Left hindlimb (tissue), 1 donor: ENCODE measurements around the gene TMBIM1.

Experiments
- DNase-seq: peaks from one replicate; pipeline ENCODE4 v3.0.0-alpha.2; 2018

TMBIM1 gene

DNA sequence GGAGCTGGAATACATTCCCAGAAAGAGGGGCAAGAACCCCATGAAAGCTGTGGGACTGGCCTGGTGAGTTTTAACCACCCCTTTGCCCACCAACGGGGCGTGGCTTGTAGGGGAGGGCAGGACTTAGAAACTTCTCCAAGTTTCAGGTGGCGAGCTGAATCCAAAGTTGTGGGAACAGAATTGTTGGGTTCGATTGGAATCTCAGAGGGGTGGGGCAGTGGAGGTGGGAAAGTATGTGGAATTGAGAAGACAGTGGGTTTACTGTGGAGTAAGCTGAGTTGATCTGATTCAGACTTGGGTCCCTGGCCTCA is 20.9 kb downstream of the TMBIM1 start:
- DNase-seq, result no peak

DNA sequence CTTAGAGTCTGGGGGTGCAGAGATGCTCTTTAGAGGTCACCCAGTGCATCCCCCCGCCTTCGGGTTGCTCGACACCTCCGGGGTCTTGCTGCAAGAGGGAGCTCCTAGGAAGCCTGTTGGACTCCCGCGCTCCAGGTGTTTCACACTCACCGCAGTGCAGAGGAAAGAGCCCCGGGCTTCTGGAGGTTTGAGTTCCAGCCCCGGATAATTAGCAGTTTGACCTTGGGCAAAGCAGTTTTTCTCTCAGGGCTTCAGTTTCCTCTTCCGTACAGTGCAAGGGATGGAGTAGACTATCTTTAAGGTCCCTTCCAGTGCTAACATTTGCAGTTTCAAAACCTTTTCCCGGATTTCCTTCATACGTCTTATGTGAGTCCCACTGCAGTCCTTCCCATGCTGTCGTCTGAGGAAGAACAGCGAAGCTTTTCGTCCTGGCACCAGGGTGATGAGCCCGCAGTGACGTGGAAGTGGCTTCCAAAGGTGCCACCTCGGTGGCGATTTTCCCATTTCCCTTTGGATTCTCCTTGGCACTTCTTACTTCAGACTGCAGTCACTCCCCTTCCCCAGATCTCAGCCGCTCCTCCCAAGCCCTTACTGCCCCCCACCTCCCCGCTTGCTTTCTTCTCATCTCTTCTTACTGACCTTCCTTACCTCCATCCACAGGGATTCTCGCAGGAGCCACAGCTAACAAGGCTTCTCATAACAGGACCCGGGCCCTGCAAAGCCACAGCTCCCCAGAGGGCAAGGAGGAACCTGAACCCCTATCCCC is 21.4 kb downstream of the TMBIM1 start:
- no peak for DNase-seq

DNA sequence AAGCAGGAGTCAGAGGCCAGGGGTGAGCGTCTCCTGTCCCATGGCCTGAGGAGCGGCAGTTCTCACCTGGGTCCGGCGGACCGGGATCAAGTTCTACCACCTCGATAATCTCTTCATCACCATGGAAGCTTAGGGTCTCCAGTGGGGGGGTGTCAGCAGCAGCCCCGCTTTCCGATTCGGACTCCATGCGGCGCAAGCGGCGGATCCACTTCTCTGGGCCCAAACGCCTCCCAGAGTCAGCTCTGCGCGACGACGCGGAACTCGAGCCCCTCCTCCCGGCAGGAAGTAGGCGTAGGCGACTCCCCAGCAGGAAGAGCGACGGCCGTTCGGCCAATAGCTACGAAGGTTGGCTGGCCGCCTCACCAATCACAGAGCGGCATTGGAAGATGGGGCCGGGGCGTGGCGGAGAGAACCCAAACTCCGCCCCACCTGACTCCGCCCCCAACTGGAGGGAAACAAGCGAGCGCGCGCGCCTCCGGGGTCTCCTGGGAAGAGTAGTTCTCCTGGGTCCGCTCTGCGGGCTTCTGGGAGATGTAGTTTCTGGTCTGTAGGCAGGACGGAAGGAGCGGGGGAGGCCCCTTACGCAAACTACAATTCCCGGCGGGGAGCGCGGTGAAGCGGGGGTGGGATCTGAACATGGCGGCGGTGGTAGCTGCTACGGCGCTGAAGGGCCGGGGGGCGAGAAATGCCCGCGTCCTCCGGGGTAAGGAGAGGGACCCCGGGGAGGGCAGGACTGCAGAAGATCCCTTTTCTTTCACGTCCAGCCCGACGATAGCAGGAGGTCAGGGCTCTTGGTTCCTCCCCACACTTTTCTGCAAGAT is 22.2 kb downstream of the TMBIM1 start, which contains the start of the genes AAMP and PNKD:
Gene AAMP (minus strand): TSS at position 238 of the 821 bp plus-strand sequence. CDS start 51 bp downstream, at position 187.
Gene PNKD (plus strand): TSS at position 620 of the 821 bp plus-strand sequence. CDS start 17 bp downstream, at position 637.
- peak; percentile 100 for DNase-seq

DNA sequence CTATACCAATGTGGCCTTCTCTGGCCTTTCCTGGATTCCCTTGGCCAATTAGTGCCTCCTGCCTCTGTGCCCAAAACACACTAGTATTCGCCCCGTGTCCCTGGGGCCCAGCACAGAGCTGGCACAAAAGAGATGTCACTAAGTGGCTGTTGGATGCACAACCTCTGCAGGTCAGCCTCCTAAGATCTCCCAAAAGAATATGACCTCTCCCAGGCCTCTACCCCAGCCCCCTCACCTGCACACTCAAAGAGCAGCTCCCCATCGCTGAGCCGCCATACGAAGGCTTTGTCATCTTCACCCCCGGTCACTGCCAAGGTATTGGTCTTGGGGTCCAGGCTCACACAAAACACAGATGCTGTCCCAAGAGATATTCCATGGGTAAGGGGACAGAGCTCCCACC is 25.0 kb downstream of the TMBIM1 start:
- DNase-seq, result peak; percentile 24

DNA sequence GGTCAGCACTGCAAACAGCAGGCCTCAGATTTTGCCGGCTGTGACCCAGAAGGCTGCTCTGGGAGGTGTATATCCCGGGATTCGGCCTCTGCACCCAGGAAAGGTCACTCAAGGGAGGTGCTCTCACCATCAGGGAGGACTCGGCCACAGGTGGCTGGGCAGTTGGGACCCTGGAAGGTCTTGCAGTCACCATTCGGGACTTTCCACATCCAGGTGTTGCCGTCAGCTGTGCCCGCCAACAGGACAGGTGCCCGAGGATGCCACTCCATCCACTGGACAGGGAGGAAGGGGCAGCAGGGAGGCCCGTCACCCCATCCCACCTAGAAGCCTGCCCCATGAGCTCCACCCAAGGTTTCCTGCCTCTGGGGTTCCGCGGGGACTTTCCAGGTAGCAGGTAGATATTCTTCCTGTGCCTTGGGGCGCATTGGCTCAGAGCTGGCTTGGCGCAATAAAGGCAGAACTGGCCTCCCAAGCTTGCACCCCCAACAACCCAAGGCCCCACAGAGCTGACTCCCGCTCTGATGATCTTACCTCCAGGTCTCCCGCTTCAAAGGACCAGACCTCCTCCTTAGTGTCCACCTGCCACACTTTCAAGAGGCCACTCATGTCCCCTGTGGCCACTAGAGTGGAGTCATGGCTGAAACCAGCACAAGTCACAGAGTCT is 25.9 kb downstream of the TMBIM1 start:
- DNase-seq, result peak; percentile 21

DNA sequence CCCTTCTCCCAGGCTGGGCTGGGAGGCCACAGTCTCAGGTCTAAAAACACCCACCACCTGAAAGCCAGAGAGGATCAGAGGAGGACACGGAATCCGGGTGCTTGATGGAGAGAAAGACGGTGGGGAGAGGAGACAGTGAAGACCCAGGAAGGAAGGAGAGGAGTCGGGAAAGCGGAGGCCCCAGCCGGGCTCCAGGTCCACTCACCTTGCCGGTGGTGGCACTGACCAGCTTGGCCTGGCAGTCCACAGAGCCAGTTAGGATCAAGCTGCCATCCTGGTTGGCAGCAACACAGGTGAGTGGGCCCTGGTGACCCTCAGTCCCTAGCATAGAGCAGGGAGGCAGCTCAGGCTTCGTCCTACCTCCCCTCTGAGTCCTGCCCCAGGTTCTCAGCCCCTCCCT is 26.7 kb downstream of the TMBIM1 start:
- DNase-seq, result peak; percentile 17

DNA sequence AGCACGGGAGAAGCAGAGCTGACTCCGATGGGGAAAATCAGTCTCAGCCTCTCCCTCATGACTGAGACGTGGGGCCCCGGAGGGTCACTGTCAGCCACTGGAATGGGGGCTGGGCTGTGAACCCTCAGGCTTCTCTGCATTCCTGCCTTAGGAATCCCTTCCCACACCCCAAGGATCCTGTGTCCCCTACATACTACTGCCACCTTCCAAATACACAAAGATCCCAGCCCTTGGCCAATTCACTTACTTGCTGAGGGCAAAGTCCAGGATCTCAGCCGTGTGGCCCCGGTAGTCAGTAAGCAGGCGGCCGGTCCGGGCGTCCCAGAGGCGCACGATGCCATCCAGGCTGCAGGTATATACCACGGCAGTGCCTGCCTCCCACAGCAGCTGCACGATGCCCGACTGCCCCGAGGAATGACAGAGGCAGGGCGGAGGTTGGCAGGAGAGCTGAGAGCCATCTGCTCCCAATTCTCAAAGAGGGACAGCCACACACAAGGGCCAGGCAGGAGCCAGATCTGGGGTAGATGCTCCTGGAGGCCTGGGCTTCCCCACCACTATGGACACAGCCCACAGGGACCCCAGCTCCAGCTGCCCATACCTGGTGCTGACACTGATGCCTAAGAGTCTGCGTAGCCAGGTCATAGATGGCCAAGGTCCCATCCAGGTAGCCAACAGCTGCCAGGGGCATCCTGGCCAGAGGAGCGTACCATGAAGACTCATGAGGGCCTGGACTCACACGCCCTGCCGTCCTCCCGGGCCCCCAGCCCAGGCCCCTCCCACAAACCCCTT is 27.3 kb downstream of the TMBIM1 start:
- peak; percentile 28 for DNase-seq

DNA sequence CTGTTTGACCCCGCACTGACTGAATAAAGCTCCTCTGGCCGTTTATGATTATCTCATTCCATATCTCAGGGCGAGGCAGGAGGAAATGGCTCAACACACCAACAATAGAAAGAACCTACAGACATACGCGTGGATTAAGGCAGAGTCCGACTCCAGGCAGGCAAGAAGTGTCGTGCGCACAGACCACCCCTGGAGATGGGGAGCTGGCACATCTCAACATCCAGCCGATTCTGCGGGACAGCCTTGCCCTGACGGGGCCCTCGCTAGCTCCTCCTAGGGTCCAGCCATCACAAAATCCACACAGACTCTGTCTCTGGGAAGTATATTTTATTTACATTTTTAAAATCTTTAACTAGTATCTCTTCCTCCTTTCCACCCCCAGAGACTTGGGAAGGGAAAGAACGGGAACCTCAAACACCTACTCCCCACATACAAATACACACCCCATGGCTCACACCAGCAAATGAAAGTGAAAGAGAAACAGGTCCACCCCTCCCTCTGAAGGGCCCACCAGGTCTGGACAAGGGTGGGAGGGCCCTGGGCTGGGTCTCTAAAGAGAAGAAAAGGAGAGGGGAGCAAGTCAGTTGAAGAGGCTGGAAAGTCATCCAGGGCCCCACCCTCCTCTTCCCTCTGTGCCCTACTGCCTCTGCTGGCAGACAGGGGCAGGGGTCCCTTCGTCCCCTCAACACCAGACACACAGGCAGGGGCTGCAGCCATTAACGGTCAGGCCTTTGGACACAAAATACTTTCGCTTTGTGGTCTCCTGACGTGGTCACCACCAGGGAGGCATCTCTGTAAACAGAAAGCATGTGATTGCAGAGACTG is 28.3 kb downstream of the TMBIM1 start:
- DNase-seq, result no peak

DNA sequence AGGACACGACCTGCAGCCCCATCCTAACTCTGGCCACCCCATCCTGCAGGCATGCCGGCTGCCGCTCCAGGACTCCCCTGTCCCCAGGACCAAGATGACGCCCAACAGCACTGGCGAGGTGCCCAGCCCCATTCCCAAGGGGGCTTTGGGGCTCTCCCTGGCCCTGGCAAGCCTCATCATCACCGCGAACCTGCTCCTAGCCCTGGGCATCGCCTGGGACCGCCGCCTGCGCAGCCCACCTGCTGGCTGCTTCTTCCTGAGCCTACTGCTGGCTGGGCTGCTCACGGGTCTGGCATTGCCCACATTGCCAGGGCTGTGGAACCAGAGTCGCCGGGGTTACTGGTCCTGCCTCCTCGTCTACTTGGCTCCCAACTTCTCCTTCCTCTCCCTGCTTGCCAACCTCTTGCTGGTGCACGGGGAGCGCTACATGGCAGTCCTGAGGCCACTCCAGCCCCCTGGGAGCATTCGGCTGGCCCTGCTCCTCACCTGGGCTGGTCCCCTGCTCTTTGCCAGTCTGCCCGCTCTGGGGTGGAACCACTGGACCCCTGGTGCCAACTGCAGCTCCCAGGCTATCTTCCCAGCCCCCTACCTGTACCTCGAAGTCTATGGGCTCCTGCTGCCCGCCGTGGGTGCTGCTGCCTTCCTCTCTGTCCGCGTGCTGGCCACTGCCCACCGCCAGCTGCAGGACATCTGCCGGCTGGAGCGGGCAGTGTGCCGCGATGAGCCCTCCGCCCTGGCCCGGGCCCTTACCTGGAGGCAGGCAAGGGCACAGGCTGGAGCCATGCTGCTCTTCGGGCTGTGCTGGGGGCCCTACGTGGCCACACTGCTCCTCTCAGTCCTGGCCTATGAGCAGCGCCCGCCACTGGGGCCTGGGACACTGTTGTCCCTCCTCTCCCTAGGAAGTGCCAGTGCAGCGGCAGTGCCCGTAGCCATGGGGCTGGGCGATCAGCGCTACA is 29.4 kb downstream of the TMBIM1 start:
- DNase-seq, result peak; percentile 33

DNA sequence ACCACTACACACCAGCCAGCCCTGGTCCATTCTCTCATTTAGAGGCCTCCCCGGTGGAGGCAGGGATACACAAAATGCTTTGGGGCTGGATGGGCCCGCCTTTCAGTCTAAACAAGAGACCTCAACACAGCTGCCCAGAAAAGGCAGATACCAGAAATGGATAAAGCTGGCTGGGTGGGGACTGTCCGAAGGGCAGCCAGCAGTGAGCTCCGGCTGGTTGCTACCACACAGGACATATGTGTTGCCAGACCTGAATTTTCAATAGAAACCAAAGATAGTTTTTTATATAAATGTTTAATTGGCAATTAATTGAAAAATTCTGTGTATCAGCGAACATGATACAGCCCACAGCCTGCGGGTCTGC is 30.1 kb downstream of the TMBIM1 start:
- DNase-seq, result peak; percentile 25

DNA sequence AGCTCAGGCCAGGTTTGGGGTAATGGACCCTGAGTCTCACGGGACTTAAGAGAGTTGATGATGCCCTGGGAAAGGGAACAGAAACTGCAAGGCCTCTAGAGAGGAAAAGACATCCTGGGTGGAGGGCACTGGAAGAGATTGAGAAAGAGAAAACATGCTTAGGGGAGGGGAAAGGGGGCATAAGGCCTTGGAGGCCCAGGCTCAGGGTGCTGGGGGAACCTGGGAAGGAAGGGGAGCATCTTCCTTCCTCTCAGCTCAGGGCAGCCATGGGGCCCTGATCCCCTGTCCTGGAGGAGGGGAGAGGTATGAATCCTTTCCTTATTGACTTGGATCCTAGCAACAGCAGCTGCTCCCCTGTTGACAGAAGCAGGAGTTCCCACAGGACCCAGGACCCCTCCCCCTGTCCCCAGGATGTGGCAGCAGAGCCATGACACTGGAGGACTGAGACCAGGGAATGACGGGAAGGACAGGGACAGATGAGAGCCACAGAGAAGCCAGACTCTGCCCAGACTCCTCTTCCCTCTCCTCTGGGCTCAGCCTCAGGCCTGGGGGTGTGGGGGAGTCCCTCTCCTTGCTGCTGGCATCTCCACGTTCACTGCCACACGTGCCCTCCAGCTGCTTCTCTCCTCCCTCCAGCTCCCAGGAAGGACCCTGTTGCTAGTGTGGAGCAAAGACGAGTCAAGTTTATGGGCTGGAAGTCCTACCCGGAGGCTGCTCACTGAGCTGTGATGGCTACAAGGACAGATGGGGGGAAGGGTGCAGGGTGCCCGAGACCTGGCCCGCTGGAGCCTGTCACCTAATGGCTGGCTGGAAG is 30.7 kb downstream of the TMBIM1 start:
- DNase-seq, result no peak

DNA sequence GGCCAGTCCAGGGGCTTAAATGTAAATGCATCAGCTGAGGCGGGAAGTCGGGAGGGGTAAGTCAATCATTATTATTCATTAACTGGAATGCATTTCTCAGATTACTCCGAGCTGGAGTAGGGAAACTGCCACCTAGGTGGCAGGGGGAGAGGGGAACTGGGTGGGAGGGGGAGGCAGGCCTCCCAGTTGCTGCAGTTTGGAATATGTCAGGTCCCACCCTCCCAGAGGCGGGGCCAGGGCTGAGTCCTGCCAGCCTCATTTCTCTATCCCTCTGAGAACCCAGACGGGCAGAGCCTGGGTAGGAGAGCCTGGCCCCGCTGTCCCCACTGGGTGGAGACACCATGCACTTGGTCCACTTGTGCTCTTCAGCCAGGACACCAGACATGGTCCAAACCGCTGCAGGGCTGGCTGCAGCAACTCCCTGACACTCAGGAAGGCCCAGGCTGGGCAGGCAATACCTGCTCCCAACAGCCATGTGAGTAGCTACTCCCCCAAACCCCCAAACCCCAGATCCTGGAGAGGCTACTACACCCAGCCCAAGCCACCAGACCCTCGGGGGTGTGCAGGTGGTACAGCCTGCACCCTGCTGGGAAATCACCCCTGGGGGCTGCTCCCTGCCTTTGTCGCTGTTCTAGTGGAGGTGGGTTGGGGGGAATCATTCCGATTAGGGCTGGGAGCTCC is 31.4 kb downstream of the TMBIM1 start, which contains the start of gene GPBAR1:
Gene GPBAR1 (plus strand): TSS at position 274 of the 681 bp plus-strand sequence. CDS start 1,710 bp downstream, outside the sequence.
- DNase-seq, result peak; percentile 39

DNA sequence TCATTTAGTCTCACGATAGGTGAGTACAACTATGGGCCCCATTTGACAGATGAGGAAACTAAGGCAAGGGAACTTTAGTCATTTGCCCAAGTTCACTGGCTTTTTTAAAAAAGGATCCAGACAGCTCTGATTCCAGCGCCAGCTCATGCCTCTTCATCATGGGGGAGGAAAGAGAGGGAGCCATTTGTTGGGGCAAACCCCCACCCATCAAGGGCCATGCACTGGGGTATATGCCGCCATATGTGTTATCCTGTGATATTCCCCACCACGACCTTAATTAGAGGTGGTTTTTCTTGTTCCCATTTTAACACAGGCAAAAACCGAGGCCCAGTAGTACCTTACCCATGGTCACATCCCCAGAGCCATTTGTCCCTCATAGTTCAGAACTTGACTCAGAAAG is 32.1 kb downstream of the TMBIM1 start:
- no peak for DNase-seq

DNA sequence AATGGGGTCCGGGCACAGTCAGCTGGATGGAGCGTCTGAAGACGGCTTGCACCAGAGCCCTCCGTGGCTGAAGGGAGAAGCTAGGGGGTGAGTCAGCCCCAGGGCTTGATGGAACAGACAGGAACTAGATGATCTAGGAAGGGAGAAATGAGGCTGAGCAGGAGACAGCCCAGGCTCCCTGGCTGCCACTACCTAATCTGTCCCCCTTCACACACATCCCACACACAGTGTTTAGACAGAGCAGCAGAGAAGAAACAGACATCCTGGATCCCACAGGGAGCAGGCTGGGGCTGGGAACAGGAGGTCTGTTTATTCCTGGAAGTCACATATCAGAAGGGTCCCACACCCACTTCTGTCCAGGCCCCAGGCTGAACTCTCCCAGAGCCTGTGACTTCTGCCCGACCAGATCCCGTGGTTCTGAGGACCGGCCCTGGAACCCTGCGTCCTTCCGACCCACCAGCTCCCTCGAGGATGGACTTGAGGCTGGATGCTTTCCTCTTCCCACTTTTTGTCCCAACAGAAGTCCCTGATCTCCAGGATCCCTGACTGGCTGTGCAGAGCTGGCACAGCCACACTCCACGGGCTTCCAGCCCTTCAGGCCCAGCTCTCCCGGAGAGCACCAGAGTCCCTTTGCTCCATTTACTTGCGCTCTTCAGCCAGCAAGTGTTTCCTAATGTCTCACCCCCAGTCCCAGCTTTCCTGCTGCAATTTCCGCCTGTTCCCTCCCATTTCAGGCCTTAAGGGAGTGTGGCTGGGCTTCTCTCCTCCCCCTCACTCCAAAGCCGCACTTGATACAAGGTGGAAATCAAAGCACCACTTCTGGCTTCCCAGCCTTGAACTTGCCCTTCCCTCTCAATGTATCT is 33.0 kb downstream of the TMBIM1 start:
- no peak for DNase-seq

DNA sequence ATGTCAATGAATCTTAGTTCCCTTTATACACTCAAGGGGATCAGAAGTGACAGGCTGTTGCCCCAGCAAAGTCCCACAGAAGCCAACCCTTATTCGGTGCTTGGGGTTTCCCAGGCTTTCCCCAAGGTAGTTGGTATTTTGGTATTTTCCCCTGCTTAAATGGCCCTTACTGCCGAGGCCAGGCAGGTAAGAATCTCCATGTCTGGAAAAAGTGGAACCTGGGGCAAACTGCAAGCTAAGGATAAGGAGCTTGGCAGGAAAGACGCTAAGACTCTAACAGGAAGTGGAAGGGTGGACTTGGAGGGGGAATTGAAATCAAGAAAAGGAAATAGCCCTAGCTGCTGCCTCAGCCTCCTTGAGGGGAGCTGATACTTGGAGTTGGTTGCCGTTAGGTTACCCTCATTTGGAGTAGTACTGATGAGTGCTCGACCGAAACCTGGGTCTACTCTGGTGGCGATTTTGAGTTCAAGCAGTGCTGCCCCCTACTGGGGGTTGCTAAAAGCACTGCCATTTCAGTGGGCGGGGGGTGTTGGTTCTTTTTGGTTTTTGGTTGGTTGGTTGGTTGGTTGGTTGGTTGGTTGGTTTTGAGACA is 34.8 kb downstream of the TMBIM1 start:
- no peak for DNase-seq

DNA sequence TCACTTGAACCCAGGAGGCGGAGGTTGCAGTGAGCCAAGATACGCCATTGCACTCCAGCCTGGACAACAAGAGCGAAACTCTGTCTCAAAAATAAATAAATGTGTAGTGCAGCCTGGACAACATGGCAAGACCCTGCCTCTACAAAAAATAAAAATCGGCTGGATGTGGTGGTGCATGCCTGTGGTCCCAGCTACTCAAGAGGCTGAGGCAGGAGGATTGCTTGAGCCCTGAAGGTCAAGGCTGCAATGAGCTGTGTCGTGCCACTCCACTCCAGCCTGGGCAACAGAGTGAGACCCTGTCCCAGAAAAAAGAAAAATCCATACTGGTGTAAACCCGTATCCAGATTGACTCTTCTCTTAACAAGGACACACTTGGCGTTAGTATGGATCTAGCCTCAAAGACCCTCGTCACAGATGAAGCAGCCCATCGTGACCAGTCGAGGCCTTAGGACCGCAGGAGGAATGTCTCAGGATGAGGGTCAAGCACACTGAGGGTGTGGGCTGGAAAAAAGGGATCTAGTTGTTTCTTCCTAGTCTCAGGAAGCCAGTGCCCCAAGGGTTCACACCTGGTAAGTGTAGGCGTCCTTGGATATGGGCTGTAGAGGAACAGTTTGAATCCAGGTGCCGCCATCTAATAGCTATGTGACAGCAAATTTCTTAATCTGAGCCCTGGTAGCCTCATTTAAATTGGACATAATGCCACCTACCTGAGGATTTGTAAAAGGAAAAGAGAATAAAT is 35.5 kb downstream of the TMBIM1 start:
- DNase-seq, result no peak

DNA sequence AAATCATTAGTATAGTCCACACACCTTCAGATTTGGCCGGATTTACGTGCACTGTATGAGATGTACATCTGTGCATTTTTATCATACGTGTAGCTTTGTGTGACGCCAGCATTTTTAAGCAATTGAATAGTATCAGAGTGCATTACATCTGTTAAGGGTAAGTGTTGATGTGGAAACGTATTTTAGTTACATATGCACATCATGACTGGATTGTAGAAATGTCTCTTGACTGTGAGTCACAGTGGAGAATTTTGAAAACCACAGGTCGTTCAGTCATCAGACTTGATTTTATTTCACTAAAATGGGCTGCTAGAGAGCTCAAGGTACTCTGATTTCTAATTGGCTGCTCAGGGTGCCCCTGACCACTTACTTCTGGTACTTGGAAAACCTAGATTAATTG is 36.9 kb downstream of the TMBIM1 start:
- DNase-seq, result no peak
